HG03378 (cell line): ENCODE results near the gene CD274.
A peak's percentile ranks its signal among the peaks of the same experiment; 100 is the strongest.
"Not testable (repeated sequence)": the region's sequence is repeated elsewhere in the genome, so short reads cannot be mapped to it uniquely, and the experiment has no call there.

Source experiments
- ATAC-seq: cut with Tn5 transposase; IDR thresholded peaks from one replicate; pipeline ENCODE4 v1.9.1; 2021; ENCODE audit warnings: mild to moderate bottlenecking, moderate library complexity; ENCODE audit not compliant: unreplicated experiment

CD274 gene

DNA sequence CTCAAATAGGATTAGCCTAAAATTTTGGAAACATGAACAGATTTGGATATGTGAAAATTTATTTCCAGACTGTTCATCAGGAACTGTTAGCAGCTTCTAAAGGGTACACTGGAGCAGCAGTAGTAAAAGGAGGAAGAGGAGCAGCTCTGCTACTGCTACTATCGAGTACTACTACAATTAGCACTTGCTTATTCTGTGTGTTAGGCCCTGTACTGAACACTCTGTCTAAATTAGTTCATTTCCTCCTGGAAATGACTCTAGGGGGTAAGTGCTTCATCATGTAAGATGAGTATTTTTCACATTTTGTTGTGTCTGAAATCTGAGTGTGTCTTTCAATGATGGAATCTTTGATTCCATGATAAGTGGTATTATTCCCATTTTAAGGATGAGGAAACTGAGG lies 9.8 kb downstream of the CD274 start:
- ATAC-seq = no peak

DNA sequence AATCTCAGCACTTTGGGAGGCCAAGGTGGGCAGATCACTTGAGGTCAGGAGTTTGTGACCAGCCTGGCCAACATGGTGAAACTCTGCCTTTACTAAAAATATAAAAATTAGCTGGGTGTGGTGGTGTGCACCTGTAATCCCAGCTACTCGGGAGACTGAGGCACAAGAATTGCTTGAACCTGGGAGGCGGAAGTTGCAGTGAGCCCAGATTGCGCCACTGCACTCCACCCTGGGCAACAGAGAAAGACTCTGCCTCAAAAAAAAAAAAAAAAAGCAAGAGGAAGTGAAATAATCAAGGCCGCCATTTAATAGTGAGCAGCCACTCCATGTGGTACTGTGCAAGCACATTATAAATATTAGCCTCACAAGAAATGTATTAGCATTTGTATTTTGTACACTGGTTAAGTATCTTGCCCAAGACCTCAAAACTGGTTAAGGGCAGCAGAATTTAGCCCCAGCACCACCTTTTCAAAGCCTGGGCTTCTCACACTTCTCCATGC lies 14.5 kb downstream of the CD274 start:
- ATAC-seq = not testable (repeated sequence)

DNA sequence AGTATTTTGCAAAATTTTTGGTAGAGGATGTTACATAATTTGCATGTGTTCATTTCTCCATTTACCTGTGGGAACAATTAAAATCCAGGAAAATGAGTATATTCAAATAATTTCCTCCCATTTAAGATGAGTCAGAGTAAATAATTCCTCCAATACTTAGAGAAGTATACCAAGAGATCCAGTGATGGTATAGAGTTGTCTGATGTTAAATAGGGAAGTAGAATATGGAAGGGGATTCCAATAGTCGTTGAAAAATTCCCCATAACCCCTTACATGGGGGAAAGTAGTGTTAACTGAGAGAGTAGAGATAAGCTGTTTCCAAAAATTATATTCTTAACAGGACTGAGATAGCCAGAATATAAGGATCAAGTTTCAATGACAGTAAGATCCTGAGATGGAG lies 15.7 kb downstream of the CD274 start:
- no peak for ATAC-seq

DNA sequence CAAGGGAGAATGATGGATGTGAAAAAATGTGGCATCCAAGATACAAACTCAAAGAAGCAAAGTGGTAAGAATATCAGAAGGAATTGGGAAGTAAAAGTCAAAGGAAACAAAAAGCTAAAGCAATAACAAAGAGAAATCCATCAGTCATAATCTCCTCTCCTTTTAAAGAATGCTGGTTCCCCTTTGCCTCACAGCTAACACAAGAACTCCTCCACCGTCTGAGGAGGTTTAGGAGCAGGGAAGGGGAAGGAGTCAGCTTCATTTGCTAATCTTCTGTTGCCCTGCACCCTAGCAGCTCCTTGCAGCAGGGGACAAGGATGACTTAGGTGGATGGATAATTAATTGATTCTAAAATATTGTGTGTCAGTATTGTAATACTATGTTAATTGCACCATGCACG lies 16.4 kb downstream of the CD274 start:
- ATAC-seq = no peak

DNA sequence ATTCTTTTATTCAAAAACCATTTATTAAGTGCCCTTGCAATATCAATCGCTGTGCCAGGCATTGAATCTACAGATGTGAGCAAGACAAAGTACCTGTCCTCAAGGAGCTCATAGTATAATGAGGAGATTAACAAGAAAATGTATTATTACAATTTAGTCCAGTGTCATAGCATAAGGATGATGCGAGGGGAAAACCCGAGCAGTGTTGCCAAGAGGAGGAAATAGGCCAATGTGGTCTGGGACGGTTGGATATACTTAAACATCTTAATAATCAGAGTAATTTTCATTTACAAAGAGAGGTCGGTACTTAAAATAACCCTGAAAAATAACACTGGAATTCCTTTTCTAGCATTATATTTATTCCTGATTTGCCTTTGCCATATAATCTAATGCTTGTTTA lies 18.5 kb downstream of the CD274 start:
- no peak for ATAC-seq

DNA sequence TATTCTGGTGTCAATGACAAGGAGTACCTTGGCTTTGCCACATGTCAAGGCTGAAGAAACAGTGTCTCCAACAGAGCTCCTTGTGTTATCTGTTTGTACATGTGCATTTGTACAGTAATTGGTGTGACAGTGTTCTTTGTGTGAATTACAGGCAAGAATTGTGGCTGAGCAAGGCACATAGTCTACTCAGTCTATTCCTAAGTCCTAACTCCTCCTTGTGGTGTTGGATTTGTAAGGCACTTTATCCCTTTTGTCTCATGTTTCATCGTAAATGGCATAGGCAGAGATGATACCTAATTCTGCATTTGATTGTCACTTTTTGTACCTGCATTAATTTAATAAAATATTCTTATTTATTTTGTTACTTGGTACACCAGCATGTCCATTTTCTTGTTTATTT lies 19.8 kb downstream of the CD274 start:
- ATAC-seq = no peak

DNA sequence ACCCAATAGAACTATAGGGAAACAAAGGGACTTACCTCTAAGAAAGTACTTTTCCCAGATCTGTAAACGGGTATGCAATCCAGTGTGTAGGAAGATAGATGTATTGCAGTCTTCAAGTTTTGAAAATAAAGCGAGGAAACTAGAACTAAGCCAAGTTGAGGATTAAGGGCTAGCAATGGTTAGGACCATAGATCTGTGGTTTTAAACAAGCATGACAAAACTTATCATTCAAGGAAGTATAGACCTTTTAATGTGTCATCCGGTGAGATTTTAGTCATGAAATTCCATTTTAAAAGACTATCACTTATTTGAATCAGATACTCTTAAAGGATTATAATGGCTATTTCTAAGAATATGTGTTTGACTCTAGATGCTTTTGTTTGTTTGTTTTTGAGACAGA lies 20.5 kb downstream of the CD274 start:
- no peak for ATAC-seq

DNA sequence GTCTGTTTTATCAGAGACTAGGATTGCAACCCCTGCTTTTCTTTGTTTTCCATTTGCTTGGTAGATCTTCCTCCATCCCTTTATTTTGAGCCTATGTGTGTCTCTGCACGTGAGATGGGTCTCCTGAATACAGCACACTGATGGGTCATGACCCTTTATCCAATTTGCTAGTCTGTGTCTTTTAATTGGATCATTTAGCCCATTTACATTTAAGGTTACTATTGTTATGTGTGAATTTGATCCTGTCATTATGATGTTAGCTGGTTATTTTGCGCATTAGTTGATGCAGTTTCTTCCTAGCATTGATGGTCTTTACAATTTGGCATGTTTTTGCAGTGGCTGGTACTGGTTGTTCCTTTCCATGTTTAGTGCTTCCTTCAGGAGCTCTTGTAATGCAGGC lies 25.3 kb downstream of the CD274 start:
- ATAC-seq = not testable (repeated sequence)

DNA sequence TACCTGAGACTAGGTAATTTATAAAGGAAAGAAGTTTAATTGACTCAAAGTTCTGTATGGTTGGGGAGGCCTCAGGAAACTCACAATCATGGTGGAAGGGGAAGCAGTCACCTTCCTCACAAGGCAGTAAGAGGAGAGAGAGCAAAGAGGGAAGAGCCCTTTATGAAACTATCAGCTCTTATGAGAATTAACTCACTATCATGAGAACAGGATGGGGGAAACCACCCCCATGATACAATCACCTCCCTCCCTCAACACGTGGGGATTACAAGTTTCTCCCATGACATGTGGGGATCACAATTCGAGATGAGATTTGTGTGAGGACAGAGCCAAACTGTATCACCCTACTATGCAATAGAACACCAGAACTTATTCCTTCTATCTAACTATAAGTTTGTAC lies 27.9 kb downstream of the CD274 start:
- ATAC-seq = peak; percentile 51

DNA sequence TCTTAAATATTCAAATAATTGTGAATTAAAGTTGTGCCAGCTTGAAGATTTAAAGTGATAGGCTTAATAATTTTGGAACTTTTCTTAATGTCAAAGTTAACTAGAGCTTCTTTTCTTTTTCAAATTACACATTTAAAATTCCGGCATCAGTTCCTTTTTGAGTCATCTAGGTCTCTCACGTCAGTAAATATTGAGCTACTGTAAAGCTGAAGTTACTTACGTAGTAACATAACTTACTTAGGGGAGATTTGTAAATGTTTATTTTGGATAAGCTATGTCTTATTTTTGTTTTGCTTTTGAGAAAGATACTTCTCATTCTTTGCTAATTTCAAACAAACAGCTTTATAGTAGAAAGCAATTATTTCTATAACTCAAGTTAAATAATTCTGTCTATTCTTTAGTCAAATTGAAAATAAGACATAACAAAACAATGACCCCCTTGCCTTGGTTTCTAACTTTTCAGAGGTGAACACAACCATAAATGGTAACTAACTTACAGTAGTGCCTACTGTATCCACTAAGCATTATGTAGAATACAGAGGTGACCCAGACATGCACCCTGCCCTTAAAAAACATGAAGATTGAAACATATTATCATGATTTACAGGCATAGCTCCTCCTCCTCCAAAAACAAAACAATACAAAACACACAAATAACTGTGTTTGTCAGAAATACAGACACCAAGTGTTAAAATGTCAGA lies 29.8 kb downstream of the CD274 start:
- peak; percentile 55 for ATAC-seq

DNA sequence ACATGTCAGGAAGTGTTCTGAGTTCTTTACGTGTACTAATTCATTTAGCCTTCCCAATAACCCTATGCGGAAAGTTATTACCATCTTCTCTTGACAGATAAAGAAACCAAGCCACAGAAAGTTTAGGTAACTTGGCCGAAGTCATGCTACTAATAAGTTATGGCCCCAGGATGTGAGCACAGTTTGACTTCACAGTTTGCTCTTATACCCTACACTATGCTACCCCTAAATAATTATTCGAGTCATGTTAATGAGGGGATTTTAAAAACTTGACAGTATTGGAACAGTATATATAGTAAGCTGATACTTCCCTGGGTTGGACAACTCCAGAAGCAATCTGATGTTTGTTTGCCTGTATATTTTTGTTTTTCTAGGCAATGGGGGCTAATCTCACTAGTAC lies 30.6 kb downstream of the CD274 start:
- ATAC-seq = no peak

DNA sequence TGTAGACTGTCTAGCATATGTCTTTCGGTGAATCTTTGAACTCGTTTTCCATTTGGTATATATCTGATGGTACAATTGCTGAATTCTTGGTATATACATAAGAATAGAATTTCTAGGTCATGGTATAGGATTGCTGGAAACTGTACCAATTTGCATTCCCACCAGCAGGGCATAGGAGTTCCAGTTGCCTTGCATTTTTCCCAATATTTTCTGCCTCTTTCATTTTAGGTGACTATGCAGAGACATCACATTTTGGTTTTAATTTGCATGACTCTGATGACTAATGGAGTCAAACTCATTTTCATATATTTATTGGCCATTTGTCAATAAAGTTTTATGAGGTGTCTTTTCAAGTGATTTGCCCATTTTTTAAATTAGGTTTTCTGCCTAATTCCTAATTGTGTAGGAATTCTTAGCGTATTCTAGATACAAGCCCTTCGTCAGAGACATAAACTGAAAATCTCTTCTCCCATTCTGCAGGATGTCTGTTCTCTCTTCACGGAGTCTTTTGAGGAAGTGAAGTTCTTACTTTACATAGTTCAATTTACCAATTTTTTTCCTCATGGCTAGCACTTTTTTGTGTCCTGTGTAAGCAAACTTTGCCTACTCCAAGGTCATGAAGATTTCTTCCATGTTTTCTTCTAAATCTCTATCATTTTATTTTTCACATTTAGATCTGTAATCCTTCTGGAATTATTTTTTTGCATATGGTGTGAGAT lies 31.1 kb downstream of the CD274 start:
- ATAC-seq = no peak

DNA sequence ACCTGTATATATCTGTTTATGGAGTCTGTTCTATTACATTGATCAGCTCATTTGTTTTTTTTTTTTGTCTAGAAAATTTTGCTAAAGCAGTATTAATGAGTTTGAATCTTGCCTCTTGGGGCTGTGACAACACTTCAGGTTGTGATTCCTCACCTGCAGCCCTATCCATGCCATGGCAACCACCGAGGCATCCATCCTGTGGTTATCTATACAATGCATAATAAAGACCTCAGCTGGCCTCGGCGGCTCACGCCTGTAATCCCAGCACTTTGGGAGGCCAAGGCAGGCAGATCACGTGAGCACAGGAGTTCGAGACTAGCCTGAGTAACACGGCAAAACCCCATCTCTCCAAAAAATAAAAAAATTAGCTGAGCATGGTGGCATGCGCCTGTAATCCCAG lies 31.9 kb downstream of the CD274 start:
- ATAC-seq = no peak

DNA sequence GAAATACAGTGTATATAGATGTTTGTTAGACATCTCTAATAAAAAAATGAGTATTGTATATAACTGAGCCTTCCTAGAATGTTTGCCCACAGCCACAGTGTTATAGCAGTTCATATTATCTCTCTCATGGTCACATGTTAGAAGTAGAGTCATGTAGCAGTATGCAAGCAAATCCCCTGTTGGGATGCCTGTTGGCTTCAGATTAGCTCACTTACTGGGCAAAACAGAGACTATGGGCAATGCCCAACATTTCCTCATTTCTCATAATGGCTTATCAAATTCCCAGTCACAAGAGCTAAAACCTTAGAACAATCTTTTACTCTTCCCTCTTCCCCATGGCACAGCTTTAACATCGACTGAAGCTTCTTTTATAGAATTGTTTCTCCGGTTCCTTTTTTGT lies 33.0 kb downstream of the CD274 start:
- no peak for ATAC-seq

DNA sequence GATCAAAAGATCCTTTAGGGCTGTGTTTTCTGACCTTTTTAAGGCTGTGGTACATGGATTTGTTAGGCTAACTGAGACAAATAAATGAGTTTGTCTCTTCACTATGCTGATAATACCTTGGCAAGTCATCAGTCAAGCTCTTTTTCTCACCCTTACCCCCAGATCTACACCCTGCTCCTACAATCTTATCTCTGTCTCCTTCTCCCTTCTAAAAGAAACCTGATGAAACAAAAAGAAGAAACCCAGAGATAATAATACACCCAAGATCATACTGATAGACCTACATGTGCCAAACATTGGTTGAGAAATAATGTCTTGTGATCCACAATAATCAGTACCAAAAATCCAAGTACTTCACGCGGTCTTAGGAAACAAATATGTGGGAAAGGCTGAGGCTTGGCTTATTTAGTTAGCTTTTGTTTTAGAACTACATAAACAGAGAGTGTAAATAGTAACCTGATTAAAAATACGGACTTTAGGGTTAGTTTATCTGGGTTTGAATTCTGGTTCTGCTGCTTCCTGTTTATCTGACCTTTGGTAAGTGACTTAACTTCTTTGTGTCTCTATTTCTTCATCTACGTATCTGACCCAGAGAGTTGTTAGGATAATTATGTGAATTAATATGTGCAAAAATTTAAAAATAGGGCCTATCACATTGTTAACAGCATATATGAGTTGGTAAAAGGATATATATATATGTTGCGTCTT lies 35.2 kb downstream of the CD274 start:
- no peak for ATAC-seq

DNA sequence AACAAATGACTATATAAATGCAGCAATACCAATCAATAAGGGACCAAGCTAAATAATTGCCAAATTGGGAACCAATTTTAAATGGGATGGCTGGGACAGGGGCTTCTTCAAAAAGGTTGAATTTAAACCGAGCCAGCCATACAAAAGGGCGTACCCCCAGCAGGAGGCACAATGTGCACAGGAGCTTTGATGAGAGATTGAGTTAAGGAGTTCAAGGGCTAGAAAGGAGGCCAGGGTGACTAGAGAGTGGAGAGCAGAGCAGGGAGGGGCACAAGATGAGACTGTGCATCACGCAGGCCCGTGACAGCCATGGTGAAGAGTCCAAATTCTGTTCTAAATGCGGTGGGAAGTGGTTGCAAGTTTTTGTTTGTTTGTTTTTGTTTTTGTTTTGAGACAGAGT lies 36.6 kb downstream of the CD274 start:
- no peak for ATAC-seq

DNA sequence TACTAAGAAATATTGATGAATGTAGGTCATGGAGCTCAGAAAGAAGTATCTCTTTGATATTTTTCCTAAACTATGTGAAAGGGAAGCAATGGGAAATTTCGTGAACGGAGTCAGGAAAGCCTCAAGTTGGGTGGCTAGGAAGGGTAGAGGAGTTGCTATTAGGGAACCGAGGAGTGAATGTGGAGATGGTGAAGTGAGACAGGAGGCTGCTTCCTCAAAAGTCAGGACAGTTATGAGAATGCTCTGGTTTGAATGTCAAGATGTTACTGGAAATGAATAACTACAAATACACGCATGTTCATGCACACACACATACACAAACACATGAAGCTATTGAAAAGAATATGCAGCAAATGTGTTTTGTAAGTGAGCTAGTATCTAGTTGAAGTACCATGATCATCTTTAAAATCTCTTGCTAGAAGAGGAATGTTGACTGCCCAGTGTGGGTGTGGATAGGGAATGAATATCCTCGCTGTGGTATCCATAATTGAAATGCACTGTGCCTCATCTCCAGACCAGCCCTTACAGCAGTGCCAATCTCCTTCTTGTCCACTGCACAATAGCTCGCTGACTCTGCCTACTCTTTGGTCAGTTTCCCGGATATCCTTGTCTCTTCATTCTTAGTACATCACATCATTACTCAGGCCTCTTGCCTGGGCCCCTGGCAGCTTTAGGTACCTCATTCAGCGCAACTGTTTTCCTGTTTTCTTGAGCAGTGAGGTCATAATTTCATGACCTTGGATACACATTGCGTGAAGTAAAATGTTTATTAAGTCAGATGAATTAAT lies 38.1 kb downstream of the CD274 start:
- no peak for ATAC-seq

DNA sequence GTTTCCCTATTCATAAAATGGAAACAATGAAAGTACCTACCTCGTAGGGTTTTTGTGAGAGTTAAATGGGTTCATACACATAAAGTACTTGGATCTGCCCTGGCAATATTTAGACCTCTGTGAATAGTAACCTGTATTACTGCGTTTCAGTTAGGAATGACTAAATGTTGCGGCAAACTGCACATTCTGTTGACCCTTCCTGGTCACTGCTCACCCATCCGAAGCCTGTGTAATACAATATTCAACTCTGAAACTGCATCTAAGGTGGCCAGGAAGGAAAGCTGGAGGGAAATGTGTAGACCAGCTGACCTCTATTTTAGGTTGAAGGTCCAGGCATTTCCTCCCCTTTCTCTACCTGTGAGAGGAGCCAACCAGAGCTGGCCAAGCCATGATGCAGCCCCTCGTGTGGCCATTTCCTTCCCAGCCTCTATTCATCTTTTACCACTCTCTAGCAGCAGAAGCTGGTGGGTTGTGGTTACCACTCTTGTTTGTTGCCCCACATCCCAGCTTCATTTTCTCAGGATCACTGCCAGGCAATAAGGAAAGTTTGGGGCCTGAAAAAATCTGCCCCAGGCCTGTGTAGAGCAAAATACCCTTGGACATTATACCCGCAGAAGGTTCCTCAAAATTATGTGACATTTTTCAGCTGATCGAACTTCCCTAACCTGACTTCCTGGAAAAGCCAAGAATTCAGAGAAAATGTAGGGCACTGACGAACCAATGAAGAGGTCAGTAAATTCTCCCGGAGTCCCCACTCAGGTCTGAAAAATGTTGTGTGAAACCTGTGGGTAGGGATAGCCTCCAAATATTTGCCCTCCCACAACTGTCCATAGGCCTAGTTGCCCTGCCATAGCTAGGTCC lies 39.5 kb downstream of the CD274 start:
- ATAC-seq = no peak

DNA sequence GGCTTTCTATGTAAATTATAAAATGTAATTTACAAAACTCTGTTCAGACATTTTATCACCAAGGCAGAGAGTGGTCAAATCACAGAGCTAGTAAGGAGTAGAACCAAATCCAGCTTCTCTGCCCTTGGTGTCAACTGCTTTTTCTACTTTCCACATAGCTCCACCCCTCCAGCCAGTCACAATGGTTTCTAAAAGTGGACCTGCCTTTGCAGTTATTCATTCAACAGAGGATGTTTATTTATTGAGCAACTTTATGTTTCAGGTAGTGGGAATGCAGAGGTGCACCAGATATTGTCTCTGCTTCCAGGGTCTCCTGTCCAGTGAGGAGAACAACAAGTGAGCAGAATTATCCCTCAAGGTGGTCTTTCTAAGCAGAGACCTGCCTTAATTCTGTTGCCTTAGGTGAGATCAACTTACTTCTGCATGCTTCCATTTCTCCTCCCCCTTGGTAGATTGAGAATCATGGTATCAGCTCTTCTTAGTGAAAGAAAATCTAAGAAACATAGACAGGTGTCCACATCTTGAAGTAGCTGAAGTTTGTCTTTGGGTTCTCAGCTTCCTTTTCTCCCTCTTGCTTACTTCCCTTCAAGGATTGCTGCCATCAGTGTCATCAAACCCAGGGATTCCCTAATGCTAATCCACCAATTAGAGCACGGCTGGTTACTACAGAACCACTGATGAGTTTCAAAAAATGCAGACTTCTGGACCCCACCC lies 42.8 kb downstream of the CD274 start:
- no peak for ATAC-seq
